GM18867 (cell line): ENCODE data around the gene DDB1.
A peak's percentile ranks its signal among the peaks of the same experiment; 100 is the strongest.

Source experiments
- ATAC-seq: cut with Tn5 transposase; IDR thresholded peaks from one replicate; pipeline ENCODE4 v1.9.1; 2021; ENCODE audit warnings: mild to moderate bottlenecking, moderate library complexity; ENCODE audit not compliant: unreplicated experiment

The DDB1 gene

GRCh38 chr11:61337706-61338470 lies 5.0 kb upstream of the DDB1 start:
- no peak for ATAC-seq

DNA sequence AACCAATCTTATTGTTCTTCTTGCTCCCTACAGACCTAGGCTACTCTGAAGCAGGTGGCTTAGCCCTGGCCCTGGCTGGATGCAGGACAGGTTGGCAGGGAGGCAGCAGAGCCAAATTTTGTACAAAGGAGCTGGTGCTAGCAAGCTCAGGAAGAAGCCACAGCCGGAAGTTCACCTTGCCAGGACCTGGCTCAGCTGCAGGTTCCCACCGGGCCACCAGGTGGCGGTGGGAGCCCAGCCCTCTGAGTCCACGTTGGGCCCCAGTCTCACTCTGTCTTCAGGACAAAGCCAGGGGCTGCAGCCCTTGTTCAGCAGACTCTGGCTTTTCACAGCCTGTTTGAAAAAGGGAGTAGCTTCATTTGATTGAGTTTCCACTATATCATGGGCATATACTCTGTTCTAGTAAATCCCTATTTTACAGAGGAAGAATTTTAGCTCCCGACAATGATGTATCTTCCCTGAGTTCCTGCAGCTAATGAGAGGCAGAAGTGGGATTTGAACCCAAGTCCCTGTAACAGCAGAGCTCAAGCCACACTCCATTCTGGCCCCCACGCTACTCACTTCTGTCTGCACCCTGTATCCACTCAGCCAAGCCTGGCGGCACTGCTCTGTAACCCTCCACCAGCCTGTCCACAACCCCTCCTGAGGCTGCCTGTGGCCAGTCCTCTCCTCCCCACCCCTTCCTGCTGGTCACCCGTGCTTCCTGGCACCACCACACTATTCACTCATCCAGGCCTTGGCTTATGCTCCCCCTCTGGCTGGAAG lies 3.4 kb upstream of the DDB1 start:
- ATAC-seq, result peak; percentile 56

DNA sequence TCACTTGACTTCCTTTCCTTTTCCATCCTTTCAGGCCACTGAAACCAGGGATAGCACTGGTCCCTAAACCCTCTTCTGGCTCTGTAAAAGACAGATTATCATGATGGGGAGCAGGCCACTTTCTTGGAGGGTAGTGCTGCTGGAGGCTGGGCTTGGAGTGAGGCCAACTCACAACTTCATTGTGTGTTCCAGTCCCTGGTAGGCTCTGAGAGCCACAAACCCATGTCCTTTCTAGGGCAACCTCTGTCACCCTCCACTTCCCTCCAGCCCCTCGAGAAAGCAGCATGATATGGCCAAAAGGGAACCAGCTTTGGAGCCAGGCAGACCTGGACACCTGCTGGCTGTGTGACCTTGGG lies 2.4 kb upstream of the DDB1 start:
- no peak for ATAC-seq

- ATAC-seq, result no peak
Measured at GRCh38 chr11:61334434-61335354, 1.8 kb upstream of the DDB1 start.

- no peak for ATAC-seq
Measured at GRCh38 chr11:61333550-61334433, 887 bp upstream of the DDB1 start.

GRCh38 chr11:61332281-61332796 lies 566 bp downstream of the DDB1 start:
- ATAC-seq, result no peak

GRCh38 chr11:61331651-61332050 lies 1.3 kb downstream of the DDB1 start:
- no peak for ATAC-seq

- no peak for ATAC-seq
Measured at GRCh38 chr11:61329871-61330270, 3.0 kb downstream of the DDB1 start.

- ATAC-seq, result no peak
Measured at GRCh38 chr11:61328351-61328750, 4.6 kb downstream of the DDB1 start.

GRCh38 chr11:61327669-61328071 lies 5.2 kb downstream of the DDB1 start:
- ATAC-seq, result no peak

DNA sequence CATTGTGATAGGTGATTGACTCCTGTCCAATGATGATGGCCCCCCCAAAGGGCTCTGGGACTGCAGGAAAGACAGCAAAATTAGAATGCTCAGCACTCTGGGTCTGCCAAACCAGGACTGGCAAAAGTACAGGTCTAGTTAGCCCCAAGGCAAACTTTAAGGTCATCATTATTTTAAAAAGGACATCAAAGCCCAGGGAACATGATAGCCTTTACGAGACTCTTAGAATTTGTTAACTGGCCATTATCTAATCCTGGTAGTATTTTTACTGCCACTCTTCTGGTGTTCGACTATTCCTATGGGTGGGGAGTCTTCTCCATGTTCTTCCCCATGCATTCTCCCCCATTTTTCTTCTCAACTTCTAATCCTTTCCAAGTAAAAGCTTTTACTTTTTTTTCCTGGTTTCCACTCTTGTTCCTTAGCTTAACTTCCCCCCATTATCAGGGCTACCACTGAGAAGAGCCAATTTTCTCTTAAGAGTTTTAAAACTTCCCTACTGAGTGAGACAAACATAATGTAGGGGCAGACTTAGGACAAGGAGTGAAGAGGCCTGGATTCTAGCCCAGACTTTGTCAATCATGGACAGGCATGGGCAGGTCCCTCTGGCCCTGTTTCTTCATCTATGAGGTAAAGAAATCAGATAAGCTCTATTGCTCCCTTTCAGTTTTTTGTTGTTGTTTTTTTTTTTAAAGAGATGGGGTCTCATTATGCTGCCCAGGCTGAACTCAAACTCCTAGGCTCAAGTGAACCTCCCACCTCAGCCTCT lies 7.1 kb downstream of the DDB1 start:
- no peak for ATAC-seq

- ATAC-seq, result no peak
Measured at GRCh38 chr11:61315260-61315659, 17.6 kb downstream of the DDB1 start.

- no peak for ATAC-seq
Measured at GRCh38 chr11:61310749-61311148, 22.2 kb downstream of the DDB1 start.

DNA sequence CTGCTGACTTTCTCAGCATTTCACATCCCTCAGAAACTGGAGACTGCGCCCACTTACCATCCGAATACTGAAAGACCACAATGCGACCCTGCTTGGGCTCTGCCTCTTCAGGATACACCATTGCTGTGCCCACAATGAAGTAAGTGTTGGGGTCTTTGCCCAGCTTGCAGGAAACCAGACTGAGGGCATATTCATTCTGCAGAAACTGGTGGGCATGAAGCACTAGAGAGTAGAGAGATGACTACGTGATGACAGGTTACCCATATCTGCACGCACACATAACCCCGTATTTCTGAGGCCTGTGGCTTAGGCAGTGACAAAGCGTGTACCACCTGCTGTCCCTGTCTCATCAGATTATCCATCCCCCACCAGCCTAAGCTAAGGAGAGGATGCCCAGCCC lies 23.2 kb downstream of the DDB1 start:
- ATAC-seq, result no peak

DNA sequence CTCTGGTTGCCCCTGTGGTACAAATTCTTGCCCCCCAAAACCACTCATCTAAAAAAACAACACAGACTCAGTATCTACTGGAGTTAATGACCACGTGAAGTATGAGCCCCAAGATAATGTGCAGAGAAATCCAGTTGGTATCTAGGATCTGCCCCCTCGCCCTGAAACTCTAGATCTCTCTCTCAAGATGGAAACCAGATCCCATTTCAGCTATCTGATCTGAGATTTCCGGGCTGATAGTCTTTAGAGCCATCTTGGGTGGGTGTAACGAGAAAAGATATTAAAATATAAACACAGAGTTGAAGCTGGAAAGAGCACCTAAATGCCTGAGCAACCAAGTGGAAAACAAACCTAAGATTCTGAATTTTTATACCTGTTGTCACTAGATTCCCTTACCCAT lies 23.8 kb downstream of the DDB1 start:
- no peak for ATAC-seq

GRCh38 chr11:61307354-61307753 lies 25.6 kb downstream of the DDB1 start:
- no peak for ATAC-seq

GRCh38 chr11:61306221-61306620 lies 26.7 kb downstream of the DDB1 start:
- no peak for ATAC-seq

DNA sequence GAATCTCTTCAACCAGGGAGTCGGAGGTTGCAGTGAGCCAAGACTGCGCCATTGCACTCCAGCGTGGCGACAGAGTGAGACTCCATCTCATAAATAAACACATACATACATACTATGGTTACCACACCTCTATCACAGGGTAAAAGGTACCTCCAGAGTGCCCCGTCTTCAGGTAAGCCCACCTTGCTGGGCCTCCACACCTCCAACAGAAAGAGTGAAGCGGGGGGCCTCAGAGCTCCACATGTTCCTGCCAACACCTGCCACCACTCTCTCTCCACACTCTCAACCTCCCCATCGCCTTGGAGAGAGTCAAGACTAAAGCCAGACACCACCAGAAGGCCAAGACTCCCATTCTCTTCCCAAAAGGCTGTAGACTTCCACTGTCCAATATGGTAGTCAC lies 27.5 kb downstream of the DDB1 start:
- ATAC-seq, result no peak

GRCh38 chr11:61303725-61304124 lies 29.2 kb downstream of the DDB1 start:
- ATAC-seq, result no peak
